H9 (cell line): Measurements from ENCODE around the gene ZNF423. TPM values are rescaled to one million over a fixed set of nuclear protein-coding genes. Genes with fewer than 3 reads are reported as not detected.

ENCODE experiments used
- DNase-seq: peaks from one replicate; pipeline ENCODE4 v3.0.0-alpha.2; 2017
- H2AFZ ChIP-seq: one replicate; pipeline ENCODE4 v1.6.1; 2013; ENCODE audit warnings: mild to moderate bottlenecking, low read length, control low read depth, moderate library complexity
- H2AK5ac ChIP-seq: 2 replicates; pipeline ENCODE4 v1.6.1; 2013; ENCODE audit warnings: low read length, control low read depth, mixed read lengths; ENCODE audit not compliant: insufficient read length
- H2BK120ac ChIP-seq: one replicate; pipeline ENCODE4 v1.6.1; 2013; ENCODE audit warnings: low read depth, mild to moderate bottlenecking, low read length, control low read depth, inconsistent platforms; ENCODE audit not compliant: poor library complexity, severe bottlenecking
- H2BK12ac ChIP-seq: 2 replicates; pipeline ENCODE4 v1.6.1; 2013; ENCODE audit warnings: low read length, control low read depth, mixed read lengths, low read depth; ENCODE audit not compliant: insufficient read length
- H2BK15ac ChIP-seq: 2 replicates; pipeline ENCODE4 v1.6.1; 2013; ENCODE audit warnings: low read depth, low read length, control low read depth
- H2BK20ac ChIP-seq: one replicate; pipeline ENCODE4 v1.6.1; 2013; ENCODE audit warnings: low read depth, mild to moderate bottlenecking, low read length, control low read depth, inconsistent platforms; ENCODE audit not compliant: poor library complexity, severe bottlenecking
- H2BK5ac ChIP-seq: 2 replicates; pipeline ENCODE4 v1.6.1; 2013; ENCODE audit warnings: low read length, control low read depth, mixed read lengths; ENCODE audit not compliant: insufficient read length
- H3K14ac ChIP-seq: 2 replicates; pipeline ENCODE4 v1.6.1; 2013; ENCODE audit warnings: low read length, control low read depth; ENCODE audit not compliant: insufficient read depth
- H3K18ac ChIP-seq: 2 replicates; pipeline ENCODE4 v1.6.1; 2013; ENCODE audit warnings: low read depth, mild to moderate bottlenecking, mixed read lengths, low read length, control low read depth; ENCODE audit not compliant: insufficient read length
- H3K23ac ChIP-seq: 2 replicates; pipeline ENCODE4 v1.6.1; 2013; ENCODE audit warnings: low read length, control low read depth, mixed read lengths, low read depth; ENCODE audit not compliant: insufficient read length
- H3K23me2 ChIP-seq: 2 replicates; pipeline ENCODE4 v1.6.1; 2013; ENCODE audit warnings: low read depth, mild to moderate bottlenecking, mixed read lengths, low read length, control low read depth; ENCODE audit not compliant: insufficient read length, poor library complexity, severe bottlenecking
- H3K27ac ChIP-seq: 2 replicates; pipeline ENCODE4 v1.5.1; 2013; ENCODE audit warnings: low read length, control low read depth, mixed read lengths, low read depth; ENCODE audit not compliant: insufficient read length
- H3K27me3 ChIP-seq: 2 replicates; pipeline ENCODE4 v1.6.1; 2013; ENCODE audit warnings: low read length, control low read depth, inconsistent platforms; ENCODE audit not compliant: insufficient read depth
- H3K4ac ChIP-seq: 2 replicates; pipeline ENCODE4 v1.6.1; 2013; ENCODE audit warnings: low read depth, mild to moderate bottlenecking, control low read depth, inconsistent platforms, low read length, moderate library complexity
- H3K4me1 ChIP-seq: 2 replicates; pipeline ENCODE4 v1.6.1; 2013; ENCODE audit warnings: low read length, control low read depth, inconsistent platforms; ENCODE audit not compliant: insufficient read depth
- H3K4me2 ChIP-seq: 2 replicates; pipeline ENCODE4 v1.6.1; 2013; ENCODE audit warnings: low read length, control low read depth, mixed read lengths; ENCODE audit not compliant: insufficient read length, insufficient read depth
- H3K56ac ChIP-seq: 2 replicates; pipeline ENCODE4 v1.6.1; 2013; ENCODE audit warnings: low read depth, mild to moderate bottlenecking, mixed read lengths, low read length, control low read depth; ENCODE audit not compliant: insufficient read length
- H3K79me1 ChIP-seq: 2 replicates; pipeline ENCODE4 v1.6.1; 2013; ENCODE audit warnings: low read depth, mild to moderate bottlenecking, moderate library complexity, low read length, control low read depth, inconsistent platforms; ENCODE audit not compliant: insufficient read depth, poor library complexity, severe bottlenecking
- H3K79me2 ChIP-seq: 2 replicates; pipeline ENCODE4 v1.6.1; 2013; ENCODE audit warnings: low read length, control low read depth, inconsistent platforms; ENCODE audit not compliant: insufficient read depth
- H3K9ac ChIP-seq: 2 replicates; pipeline ENCODE4 v1.6.1; 2013; ENCODE audit warnings: low read length, control low read depth, mixed read lengths; ENCODE audit not compliant: insufficient read length; ENCODE audit errors: extremely low read depth
- H3K9me3 ChIP-seq: one replicate; pipeline ENCODE4 v1.6.1; 2013; ENCODE audit warnings: low read depth, low read length, inconsistent platforms; ENCODE audit not compliant: control insufficient read depth
- H3T11ph ChIP-seq: one replicate; pipeline ENCODE4 v1.6.1; 2013; ENCODE audit warnings: mild to moderate bottlenecking, low read length, control low read depth, inconsistent platforms
- H4K20me1 ChIP-seq: one replicate; pipeline ENCODE4 v1.6.1; 2013; ENCODE audit not compliant: control insufficient read depth, insufficient read length, insufficient read depth
- H4K5ac ChIP-seq: 2 replicates; pipeline ENCODE4 v1.6.1; 2013; ENCODE audit warnings: low read depth, mild to moderate bottlenecking, mixed read lengths, low read length, control low read depth; ENCODE audit not compliant: insufficient read length
- H4K8ac ChIP-seq: replicated peaks from 2 replicates; pipeline ENCODE4 v1.6.1; 2013; ENCODE audit warnings: low read length, control low read depth, mixed read lengths, low read depth; ENCODE audit not compliant: insufficient read length
- H4K91ac ChIP-seq: 2 replicates; pipeline ENCODE4 v1.6.1; 2013; ENCODE audit warnings: low read depth, mild to moderate bottlenecking, moderate library complexity, mixed read lengths, low read length, control low read depth; ENCODE audit not compliant: insufficient read length
- H3K27ac Mint-ChIP-seq, 3 experiments: 2 replicates in 2 of 3; 3 replicates in 1 of 3; pipeline ENCODE4 v1.8.0; 2020 to 2021; ENCODE audit warnings: mixed read lengths in 3 of 3, mild to moderate bottlenecking in 1 of 3, moderate library complexity in 1 of 3
- H3K27me3 Mint-ChIP-seq: 2 replicates; pipeline ENCODE4 v1.8.0; 2021; ENCODE audit warnings: low read depth, mild to moderate bottlenecking, moderate library complexity, mixed read lengths
- H3K36me3 Mint-ChIP-seq, 3 experiments: 2 replicates in 2 of 3; 3 replicates in 1 of 3; pipeline ENCODE4 v1.8.0; 2020 to 2021; ENCODE audit warnings: low read depth in 3 of 3, mixed read lengths in 3 of 3; ENCODE audit not compliant: insufficient read depth in 1 of 3
- H3K4me1 Mint-ChIP-seq, 2 experiments: 2 replicates each; pipeline ENCODE4 v1.8.0; 2020; ENCODE audit warnings: mixed read lengths in 2 of 2
- H3K4me3 Mint-ChIP-seq, 2 experiments: 2 replicates in 1 of 2; 3 replicates in 1 of 2; pipeline ENCODE4 v1.8.0; 2020 to 2021; ENCODE audit warnings: mild to moderate bottlenecking in 2 of 2, mixed read lengths in 2 of 2, moderate library complexity in 1 of 2
- H3K9me3 Mint-ChIP-seq, 2 experiments: 2 replicates in 1 of 2; 3 replicates in 1 of 2; pipeline ENCODE4 v1.8.0; 2020; ENCODE audit warnings: mild to moderate bottlenecking in 2 of 2, mixed read lengths in 2 of 2, moderate library complexity in 1 of 2
- CTCF ChIP-seq: fragments of 200-600 bp; sonication (generic); conservative IDR thresholded peaks from 3 replicates; pipeline ENCODE4 v1.8.0; 2021; ENCODE audit warnings: antibody characterized with exemption, mild to moderate bottlenecking
- WGBS: extraction: QIAGEN DNeasy Blood & Tissue Kit; methylation state at CpG from one replicate; pipeline ENCODE4 v1.1.7; 2013; ENCODE audit warnings: missing lambda C conversion rate, low lambda C conversion rate, mixed read lengths; ENCODE audit not compliant: insufficient read length; ENCODE audit errors: extremely low coverage; 5-methylcytosine and 5-hydroxymethylcytosine counted together
- total RNA-seq: library from RNA; stranded (reverse); gene quantifications from 2 replicates; pipeline ENCODE4 v1.2.1, GENCODE V29; 2021

The ZNF423 gene
- total RNA-seq, 1 experiment from 2014 or later, result 51.5 TPM

- TF ChIP-seq CTCF, result no peak
- Histone ChIP-seq H4K91ac (no peak overlapping the region), H3K9ac (no peak overlapping the region), H2AK5ac (no peak overlapping the region), H3K79me1 (no peaks in the 10 kb centered on the region), H2BK20ac (no peak overlapping the region), H3K27me3 (no peaks in the 10 kb centered on the region; the same call in 1 of the 2 replicates), H3K4me1 (no peaks in the 10 kb centered on the region; the same call in 1 of the 2 replicates), H3T11ph (no peak overlapping the region), H2BK5ac (no peak overlapping the region), H3K27ac (no peak overlapping the region), H3K18ac (no peak overlapping the region), H3K23ac (no peak overlapping the region), H3K23me2 (peaks cover 5% of the 10 kb centered on the region), H3K9me3 (no peaks in the 10 kb centered on the region), H3K4me2 (no peak overlapping the region), H3K14ac (no peak overlapping the region; the same call in 1 of the 2 replicates), H3K79me2 (no peaks in the 10 kb centered on the region), H4K5ac (no peak overlapping the region), H3K4ac (no peak overlapping the region), H3K56ac (no peak overlapping the region), H4K20me1 (no peaks in the 10 kb centered on the region), H4K8ac (no peak overlapping the region), H2AFZ (no peak overlapping the region), H2BK120ac (no peak overlapping the region), H2BK12ac (no peak overlapping the region), H2BK15ac (no peak overlapping the region)
- peaks cover 38% of the 10 kb centered on the region for H3K27me3 Mint-ChIP-seq
- peak overlapping the region in 1 of 2 experiments; percentile 5; a peak in 2 of 5 replicates for H3K4me3 Mint-ChIP-seq
- peak; percentile 24 for DNase-seq
- H3K36me3 Mint-ChIP-seq, result no peaks in the 10 kb centered on the region
- no CpG with 5 or more reads among the region's 6 CpGs for WGBS
- H3K4me1 Mint-ChIP-seq, result peaks cover 12 to 28% of the 10 kb centered on the region in 2 experiments
- H3K9me3 Mint-ChIP-seq, result no peaks in the 10 kb centered on the region
- H3K27ac Mint-ChIP-seq, result no peak overlapping the region; a peak in 1 of 7 replicates
Measured at GRCh38 chr16:49462989-49463371, 392.9 kb downstream of the ZNF423 start.
